Subcutaneous adipose tissue (tissue), 4 donors: ENCODE measurements around the gene SEMA7A. TPM values are rescaled to one million over a fixed set of nuclear protein-coding genes. Genes with fewer than 3 reads are reported as not detected.

Source experiments
- CTCF ChIP-seq: fragments of 450-650 bp; IDR thresholded peaks from one replicate; pipeline ENCODE4 v1.5.1; 2016; ENCODE audit warnings: low read depth, mild to moderate bottlenecking, control low read depth, antibody characterized with exemption, moderate library complexity
- small RNA-seq: library from RNA; depleted of rRNA; stranded (forward); fragments of <200 nt; gene quantifications from one replicate; pipeline ENCODE3, GENCODE V24; 2016
- total RNA-seq, 4 donors: library from RNA; depleted of rRNA; stranded (reverse); fragments of >200 nt; gene quantifications; one replicate each; pipeline ENCODE4 v1.1.0, GENCODE V29; 2016

SEMA7A gene
- total RNA-seq, 4 donors from 2014 or later, result 0.38 to 2.4 (median 0.74) TPM

- TF ChIP-seq CTCF, result no peak
Measured at GRCh38 chr15:74369084-74369745, 64.5 kb downstream of the SEMA7A start.

GRCh38 chr15:74368121-74368520 is 65.6 kb downstream of the SEMA7A start:
- no peak for TF ChIP-seq CTCF

GRCh38 chr15:74367296-74367854 is 66.4 kb downstream of the SEMA7A start, which contains the start of gene CYP11A1:
Gene CYP11A1, minus strand, starts transcription at chr15:74367646. Its CDS starts 61 bp downstream, at chr15:74367585.
- no peak for TF ChIP-seq CTCF

- no peak for TF ChIP-seq CTCF
Measured at GRCh38 chr15:74365598-74366445, 67.9 kb downstream of the SEMA7A start.

GRCh38 chr15:74364936-74365597 is 68.7 kb downstream of the SEMA7A start:
- TF ChIP-seq CTCF, result no peak

- TF ChIP-seq CTCF, result no peak
Measured at GRCh38 chr15:74362482-74362881, 71.3 kb downstream of the SEMA7A start.

Small RNAs within 50 kb of the gene (small RNA-seq; reads per million reads assigned to genes)
- gene MIR6881, result not detected

Other genes with a start within 250 kb of the SEMA7A start
- gene STRA6, start 231.2 kb downstream of the SEMA7A start, total RNA-seq, result not detected
- gene CCDC33, start 197.6 kb downstream of the SEMA7A start, total RNA-seq, result not detected
- 1 to 10 TPM; 1.6 to 3.6 (median 2.5) TPM for gene CYP11A1, start 66.3 kb downstream of the SEMA7A start, total RNA-seq
- 10 to 100 TPM; 31.1 to 38.4 (median 38.2) TPM for gene UBL7, start 27.2 kb upstream of the SEMA7A start, total RNA-seq
- gene ARID3B, start 107.3 kb upstream of the SEMA7A start, total RNA-seq, result 10 to 100 TPM in 2 of 4 donors, 1 to 10 TPM in 2; 3.7 to 13.6 (median 8.0) TPM
- gene CLK3, start 181.9 kb upstream of the SEMA7A start, total RNA-seq, result 100 to 1,000 TPM in 2 of 4 donors, 10 to 100 TPM in 2; 53.6 to 159 (median 103) TPM